NCI-H187 (cell line): ENCODE results near the gene ZNF292.
"Not testable (repeated sequence)": the region's sequence is repeated elsewhere in the genome, so short reads cannot be mapped to it uniquely, and the experiment has no call there.

Experiments
- DNase-seq, 2 experiments: peaks; one replicate each; lab custom pipeline; 2025; lab: John Stamatoyannopoulos, UW

Gene ZNF292

GRCh38 chr6:87154993-87155841 lies at the start of gene ZNF292:
Gene ZNF292 (plus strand): TSS chr6:87155565. CDS start chr6:87155592, 27 bp downstream.
- peak; percentile 91 to 97 for DNase-seq

GRCh38 chr6:87105823-87106222 lies 49.5 kb upstream of the ZNF292 start:
- no peak for DNase-seq

GRCh38 chr6:87110636-87111035 lies 44.7 kb upstream of the ZNF292 start:
- no peak for DNase-seq

- no peak for DNase-seq
These were observed 39.8 kb upstream of the ZNF292 start for GRCh38 chr6:87115402-87116135.

- no peak for DNase-seq
These were observed 38.4 kb upstream of the ZNF292 start for GRCh38 chr6:87116922-87117321.

GRCh38 chr6:87118054-87118453 lies 37.3 kb upstream of the ZNF292 start:
- DNase-seq = no peak

GRCh38 chr6:87122477-87122876 lies 32.9 kb upstream of the ZNF292 start:
- DNase-seq = no peak

- DNase-seq = no peak
These were observed 31.3 kb upstream of the ZNF292 start for GRCh38 chr6:87124074-87124473.

- DNase-seq = no peak
These were observed 28.9 kb upstream of the ZNF292 start for GRCh38 chr6:87126501-87126900.

GRCh38 chr6:87127737-87128136 lies 27.6 kb upstream of the ZNF292 start:
- no peak for DNase-seq

- DNase-seq = no peak
These were observed 18.4 kb upstream of the ZNF292 start for GRCh38 chr6:87136963-87137362.

GRCh38 chr6:87139236-87139635 lies 16.1 kb upstream of the ZNF292 start:
- DNase-seq = peak in 1 of 2 experiments; percentile 1

GRCh38 chr6:87139927-87140326 lies 15.4 kb upstream of the ZNF292 start:
- not testable (repeated sequence) for DNase-seq

GRCh38 chr6:87146363-87146762 lies 9.0 kb upstream of the ZNF292 start:
- DNase-seq = no peak

GRCh38 chr6:87150406-87150805 lies 5.0 kb upstream of the ZNF292 start:
- DNase-seq = no peak

- peak in 1 of 2 experiments; percentile 57 for DNase-seq
These were observed 3.9 kb upstream of the ZNF292 start for GRCh38 chr6:87151471-87151780.

GRCh38 chr6:87151781-87152525 lies 3.4 kb upstream of the ZNF292 start:
- DNase-seq = peak; percentile 31 to 42

GRCh38 chr6:87152526-87152955 lies 2.8 kb upstream of the ZNF292 start:
- no peak for DNase-seq

- DNase-seq = peak in 1 of 2 experiments; percentile 54
These were observed 748 bp upstream of the ZNF292 start for GRCh38 chr6:87154641-87154992.

GRCh38 chr6:87155842-87156815 lies 764 bp downstream of the ZNF292 start:
- DNase-seq = no peak

- DNase-seq = not testable (repeated sequence)
These were observed 2.2 kb downstream of the ZNF292 start for GRCh38 chr6:87157596-87157995.
